SK-N-SH (cell line): ENCODE measurements around the gene ASXL3.

Experiments used
- MEF2A ChIP-seq: IDR thresholded peaks from 2 replicates; pipeline ENCODE4 v1.4.0; 2012; ENCODE audit warnings: low read depth, borderline replicate concordance
- TEAD4 ChIP-seq: IDR thresholded peaks from 2 replicates; pipeline ENCODE4 v1.4.0; 2012; ENCODE audit warnings: mild to moderate bottlenecking, borderline replicate concordance; ENCODE audit not compliant: insufficient read depth
- TF ChIP-seq, protein P1 (sequence below): fragments of 200-600 bp; sonication (generic); IDR thresholded peaks from 2 replicates; pipeline ENCODE4 v1.6.1; 2017; ENCODE audit warnings: antibody characterized with exemption, mild to moderate bottlenecking, moderate library complexity
- TF ChIP-seq, protein P2 (sequence below): fragments of 150-350 bp; IDR thresholded peaks from 2 replicates; pipeline ENCODE4 v1.6.1; 2017; ENCODE audit warnings: antibody characterized with exemption, low read length, low read depth, borderline replicate concordance

DNA sequence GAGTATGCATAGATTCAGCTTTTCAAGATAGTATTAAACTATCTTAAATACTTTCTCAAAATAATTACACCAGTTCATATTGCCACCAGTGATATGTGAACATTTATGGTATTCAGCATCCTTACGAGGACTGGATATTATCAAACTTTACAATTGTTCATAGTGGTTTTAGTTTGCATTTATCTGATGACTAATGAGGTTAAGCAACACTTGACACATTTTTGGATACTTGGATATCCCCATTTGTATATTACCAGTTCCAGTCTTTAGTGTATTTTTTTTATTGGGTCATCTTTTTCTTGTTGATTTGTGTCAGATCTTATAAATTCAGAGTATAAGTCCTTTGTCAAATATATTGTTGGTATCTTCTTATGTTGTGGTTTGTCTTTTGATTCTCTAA lies 128.4 kb downstream of the ASXL3 start:
- TF ChIP-seq, protein P1, sequence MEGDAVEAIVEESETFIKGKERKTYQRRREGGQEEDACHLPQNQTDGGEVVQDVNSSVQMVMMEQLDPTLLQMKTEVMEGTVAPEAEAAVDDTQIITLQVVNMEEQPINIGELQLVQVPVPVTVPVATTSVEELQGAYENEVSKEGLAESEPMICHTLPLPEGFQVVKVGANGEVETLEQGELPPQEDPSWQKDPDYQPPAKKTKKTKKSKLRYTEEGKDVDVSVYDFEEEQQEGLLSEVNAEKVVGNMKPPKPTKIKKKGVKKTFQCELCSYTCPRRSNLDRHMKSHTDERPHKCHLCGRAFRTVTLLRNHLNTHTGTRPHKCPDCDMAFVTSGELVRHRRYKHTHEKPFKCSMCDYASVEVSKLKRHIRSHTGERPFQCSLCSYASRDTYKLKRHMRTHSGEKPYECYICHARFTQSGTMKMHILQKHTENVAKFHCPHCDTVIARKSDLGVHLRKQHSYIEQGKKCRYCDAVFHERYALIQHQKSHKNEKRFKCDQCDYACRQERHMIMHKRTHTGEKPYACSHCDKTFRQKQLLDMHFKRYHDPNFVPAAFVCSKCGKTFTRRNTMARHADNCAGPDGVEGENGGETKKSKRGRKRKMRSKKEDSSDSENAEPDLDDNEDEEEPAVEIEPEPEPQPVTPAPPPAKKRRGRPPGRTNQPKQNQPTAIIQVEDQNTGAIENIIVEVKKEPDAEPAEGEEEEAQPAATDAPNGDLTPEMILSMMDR: no peak
- TF ChIP-seq, protein P2, sequence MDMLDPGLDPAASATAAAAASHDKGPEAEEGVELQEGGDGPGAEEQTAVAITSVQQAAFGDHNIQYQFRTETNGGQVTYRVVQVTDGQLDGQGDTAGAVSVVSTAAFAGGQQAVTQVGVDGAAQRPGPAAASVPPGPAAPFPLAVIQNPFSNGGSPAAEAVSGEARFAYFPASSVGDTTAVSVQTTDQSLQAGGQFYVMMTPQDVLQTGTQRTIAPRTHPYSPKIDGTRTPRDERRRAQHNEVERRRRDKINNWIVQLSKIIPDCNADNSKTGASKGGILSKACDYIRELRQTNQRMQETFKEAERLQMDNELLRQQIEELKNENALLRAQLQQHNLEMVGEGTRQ: no peak
- TF ChIP-seq TEAD4: no peak
- no peak for TF ChIP-seq MEF2A
